DND-41 (cell line): ENCODE results near the gene SMARCA1.

Source experiments
- EZH2 ChIP-seq: IDR thresholded peaks from 3 replicates; pipeline ENCODE4 v1.6.1; 2012; ENCODE audit warnings: borderline replicate concordance, low read depth, mild to moderate bottlenecking, moderate library complexity, low read length, inconsistent platforms; ENCODE audit not compliant: severe bottlenecking
- TF ChIP-seq, protein P1 (sequence below): IDR thresholded peaks from 2 replicates; pipeline ENCODE4 v1.5.1; 2012; ENCODE audit warnings: borderline replicate concordance, low read length, moderate library complexity, mild to moderate bottlenecking; ENCODE audit not compliant: poor library complexity, severe bottlenecking; ENCODE audit errors: extremely low read depth

DNA sequence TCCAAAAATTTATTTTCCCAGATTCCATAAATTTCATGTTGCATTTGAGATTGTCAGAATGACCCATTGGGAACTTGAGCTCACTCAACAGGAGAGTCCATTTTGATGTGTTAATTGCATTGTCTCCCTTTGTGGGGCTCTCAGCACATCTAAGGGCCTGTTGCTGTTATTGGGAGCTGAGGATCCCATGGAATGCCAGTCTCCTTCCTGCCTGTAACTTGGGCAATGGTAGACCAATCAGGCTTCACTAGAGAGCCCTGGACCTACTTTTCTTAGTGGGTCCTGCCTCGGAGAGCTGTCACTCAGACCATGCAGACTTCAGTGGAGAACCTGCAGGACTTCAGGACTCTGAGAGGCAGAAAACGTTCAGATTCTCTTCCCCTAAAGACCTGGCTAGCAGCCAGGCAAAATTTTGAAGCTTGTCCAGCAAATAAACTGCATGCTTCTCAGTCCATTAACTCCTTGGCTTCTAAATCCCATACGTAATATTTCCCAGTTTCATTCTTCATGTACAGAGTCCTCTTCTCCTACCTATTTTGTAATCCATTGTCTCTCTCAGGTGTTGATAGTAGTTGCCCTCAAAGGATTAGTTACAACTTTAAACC is 41.9 kb upstream of the SMARCA1 start:
- TF ChIP-seq, protein P1, sequence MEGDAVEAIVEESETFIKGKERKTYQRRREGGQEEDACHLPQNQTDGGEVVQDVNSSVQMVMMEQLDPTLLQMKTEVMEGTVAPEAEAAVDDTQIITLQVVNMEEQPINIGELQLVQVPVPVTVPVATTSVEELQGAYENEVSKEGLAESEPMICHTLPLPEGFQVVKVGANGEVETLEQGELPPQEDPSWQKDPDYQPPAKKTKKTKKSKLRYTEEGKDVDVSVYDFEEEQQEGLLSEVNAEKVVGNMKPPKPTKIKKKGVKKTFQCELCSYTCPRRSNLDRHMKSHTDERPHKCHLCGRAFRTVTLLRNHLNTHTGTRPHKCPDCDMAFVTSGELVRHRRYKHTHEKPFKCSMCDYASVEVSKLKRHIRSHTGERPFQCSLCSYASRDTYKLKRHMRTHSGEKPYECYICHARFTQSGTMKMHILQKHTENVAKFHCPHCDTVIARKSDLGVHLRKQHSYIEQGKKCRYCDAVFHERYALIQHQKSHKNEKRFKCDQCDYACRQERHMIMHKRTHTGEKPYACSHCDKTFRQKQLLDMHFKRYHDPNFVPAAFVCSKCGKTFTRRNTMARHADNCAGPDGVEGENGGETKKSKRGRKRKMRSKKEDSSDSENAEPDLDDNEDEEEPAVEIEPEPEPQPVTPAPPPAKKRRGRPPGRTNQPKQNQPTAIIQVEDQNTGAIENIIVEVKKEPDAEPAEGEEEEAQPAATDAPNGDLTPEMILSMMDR = no peak
- TF ChIP-seq EZH2 = no peak
